GM21737 (cell line): ENCODE measurements around the gene AOC2.
"Not testable (repeated sequence)": the region's sequence is repeated elsewhere in the genome, so short reads cannot be mapped to it uniquely, and the experiment has no call there.

Experiments
- ATAC-seq: cut with Tn5 transposase; IDR thresholded peaks from one replicate; pipeline ENCODE4 v1.9.1; 2021; ENCODE audit warnings: mild to moderate bottlenecking, moderate library complexity; ENCODE audit not compliant: unreplicated experiment

The AOC2 gene

GRCh38 chr17:42878924-42879595 is 34.7 kb downstream of the AOC2 start:
- ATAC-seq = no peak

- no peak for ATAC-seq
Measured at GRCh38 chr17:42879596-42879985, 35.2 kb downstream of the AOC2 start.

- ATAC-seq = no peak
Measured at GRCh38 chr17:42880776-42881310, 36.5 kb downstream of the AOC2 start.

GRCh38 chr17:42881706-42882105 is 37.3 kb downstream of the AOC2 start:
- ATAC-seq = not testable (repeated sequence)

GRCh38 chr17:42882166-42882565 is 37.8 kb downstream of the AOC2 start:
- no peak for ATAC-seq

- ATAC-seq = no peak
Measured at GRCh38 chr17:42883802-42884558, 39.6 kb downstream of the AOC2 start.

- ATAC-seq = not testable (repeated sequence)
Measured at GRCh38 chr17:42885806-42886205, 41.4 kb downstream of the AOC2 start.

GRCh38 chr17:42886283-42887176 is 42.1 kb downstream of the AOC2 start:
- ATAC-seq = no peak

- ATAC-seq = no peak
Measured at GRCh38 chr17:42889809-42890208, 45.4 kb downstream of the AOC2 start.

- no peak for ATAC-seq
Measured at GRCh38 chr17:42891539-42892152, 47.3 kb downstream of the AOC2 start.

- ATAC-seq = no peak
Measured at GRCh38 chr17:42893359-42893758, 49.0 kb downstream of the AOC2 start.

GRCh38 chr17:42894283-42895184 is 50.2 kb downstream of the AOC2 start:
- ATAC-seq = no peak

GRCh38 chr17:42895185-42895555 is 50.8 kb downstream of the AOC2 start:
- no peak for ATAC-seq

GRCh38 chr17:42898147-42898811 is 53.9 kb downstream of the AOC2 start:
- ATAC-seq = no peak

GRCh38 chr17:42899981-42900380 is 55.6 kb downstream of the AOC2 start:
- ATAC-seq = not testable (repeated sequence)
